HL-60 (cell line): ENCODE measurements around the gene AKAP3.

Experiments
- DNase-seq, 2 experiments: peaks; one replicate each; pipeline ENCODE4 v3.0.0-alpha.2; 2010 to 2020; ENCODE audit warnings: low read depth in 1 of 2, low spot score in 1 of 2
- H3K27ac ChIP-seq: fragments of 250-450 bp; sonication (Bioruptor Pico); replicated peaks from 2 replicates; pipeline ENCODE4 v1.5.1; 2020; ENCODE audit warnings: mild to moderate bottlenecking, moderate library complexity
- H3K27me3 ChIP-seq: fragments of 250-450 bp; sonication (Bioruptor Pico); 2 replicates; pipeline ENCODE4 v1.5.1; 2021; ENCODE audit warnings: mild to moderate bottlenecking, moderate library complexity; ENCODE audit not compliant: insufficient read depth, poor library complexity, severe bottlenecking
- H3K4me3 ChIP-seq: replicated peaks from 2 replicates; pipeline ENCODE4 v1.5.1; 2011; ENCODE audit warnings: mild to moderate bottlenecking, control low read depth, low read length; ENCODE audit not compliant: insufficient read depth
- CTCF ChIP-seq: IDR thresholded peaks from one replicate; pipeline ENCODE4 v1.5.1; 2011; ENCODE audit warnings: low read length, control low read depth, inconsistent platforms; ENCODE audit not compliant: insufficient read depth
- GABPA ChIP-seq: IDR thresholded peaks from 2 replicates; pipeline ENCODE4 v1.6.1; 2012; ENCODE audit warnings: low read depth
- POLR2AphosphoS5 ChIP-seq: IDR thresholded peaks from 2 replicates; pipeline ENCODE4 v1.6.1; 2012; ENCODE audit warnings: low read depth
- REST ChIP-seq: IDR thresholded peaks from 2 replicates; pipeline ENCODE4 v1.6.1; 2012; ENCODE audit warnings: low read depth; ENCODE audit not compliant: insufficient replicate concordance
- SPI1 ChIP-seq: IDR thresholded peaks from 2 replicates; pipeline ENCODE4 v1.6.1; 2012; ENCODE audit warnings: low read depth, mild to moderate bottlenecking, borderline replicate concordance

Gene AKAP3

GRCh38 chr12:4580281-4580688 is 68.6 kb downstream of the AKAP3 start:
- TF ChIP-seq POLR2AphosphoS5 (no peak), CTCF (no peak), GABPA (no peak), REST (no peak), SPI1 (no peak)
- Histone ChIP-seq H3K27ac (no peak overlapping the region), H3K27me3 (no peaks in the 10 kb centered on the region), H3K4me3 (no peak overlapping the region)
- DNase-seq: no peak

GRCh38 chr12:4579305-4580102 is 69.3 kb downstream of the AKAP3 start:
- Histone ChIP-seq H3K27me3 (no peaks in the 10 kb centered on the region), H3K4me3 (no peak overlapping the region), H3K27ac (no peak overlapping the region)
- DNase-seq: peak in 1 of 2 experiments; percentile 60
- TF ChIP-seq GABPA (no peak), SPI1 (peak; percentile 8; the same call in 1 of the 2 replicates), CTCF (peak; percentile 15)

- Histone ChIP-seq H3K4me3 (no peak overlapping the region), H3K27me3 (no peaks in the 10 kb centered on the region), H3K27ac (no peak overlapping the region)
- TF ChIP-seq POLR2AphosphoS5 (no peak), GABPA (no peak), SPI1 (no peak), REST (no peak), CTCF (no peak)
- DNase-seq: no peak
Measured at GRCh38 chr12:4572680-4573079, 76.2 kb downstream of the AKAP3 start.
